ENCODE results near the gene RLN1. TPM values are rescaled to one million over a fixed set of nuclear protein-coding genes. Genes with fewer than 3 reads are reported as not detected.
"Not testable (repeated sequence)": the region's sequence is repeated elsewhere in the genome, so short reads cannot be mapped to it uniquely, and the experiment has no call there.

RLN1 gene
- total RNA-seq, 1 experiment from 2014 or later, result not detected

GRCh38 chr9:5331276-5331675, 8.4 kb downstream of the RLN1 start:
- DNase-seq (ENCODE audit: low read depth); in situ Hi-C loops (cut with HindIII; ENCODE audit: low pct_unique_long_range_greater_than_20kb, low sequenced_read_pairs): not testable (repeated sequence)

GRCh38 chr9:5326893-5327548, 12.7 kb downstream of the RLN1 start:
- no peak for DNase-seq (ENCODE audit: low read depth)
- in situ Hi-C loops (cut with HindIII; ENCODE audit: low pct_unique_long_range_greater_than_20kb, low sequenced_read_pairs), result no loop called here

GRCh38 chr9:5326187-5326586, 13.5 kb downstream of the RLN1 start:
- in situ Hi-C loops (cut with HindIII; ENCODE audit: low pct_unique_long_range_greater_than_20kb, low sequenced_read_pairs), result no loop called here
- no peak for DNase-seq (ENCODE audit: low read depth)

- in situ Hi-C loops (cut with HindIII; ENCODE audit: low pct_unique_long_range_greater_than_20kb, low sequenced_read_pairs); DNase-seq (ENCODE audit: low read depth): not testable (repeated sequence)
Observed at GRCh38 chr9:5321601-5322000, 18.1 kb downstream of the RLN1 start.

- DNase-seq (ENCODE audit: low read depth), result no peak
- in situ Hi-C loops (cut with HindIII; ENCODE audit: low pct_unique_long_range_greater_than_20kb, low sequenced_read_pairs), result no loop called here
Observed at GRCh38 chr9:5321058-5321457, 18.6 kb downstream of the RLN1 start.

- in situ Hi-C loops (cut with HindIII; ENCODE audit: low pct_unique_long_range_greater_than_20kb, low sequenced_read_pairs); DNase-seq (ENCODE audit: low read depth): not testable (repeated sequence)
Observed at GRCh38 chr9:5316406-5316805, 23.3 kb downstream of the RLN1 start.

- DNase-seq (ENCODE audit: low read depth), result no peak
- in situ Hi-C loops (cut with HindIII; ENCODE audit: low pct_unique_long_range_greater_than_20kb, low sequenced_read_pairs), result no loop called here
Observed at GRCh38 chr9:5315187-5315923, 24.3 kb downstream of the RLN1 start.

- in situ Hi-C loops (cut with HindIII; ENCODE audit: low pct_unique_long_range_greater_than_20kb, low sequenced_read_pairs), result no loop called here
- DNase-seq (ENCODE audit: low read depth), result no peak
Observed at GRCh38 chr9:5310851-5311250, 28.8 kb downstream of the RLN1 start.

- in situ Hi-C loops (cut with HindIII; ENCODE audit: low pct_unique_long_range_greater_than_20kb, low sequenced_read_pairs), result no loop called here
- DNase-seq (ENCODE audit: low read depth), result no peak
Observed at GRCh38 chr9:5305741-5306140, 33.9 kb downstream of the RLN1 start.

GRCh38 chr9:5303840-5304795, 35.6 kb downstream of the RLN1 start, which contains the start of gene RLN2:
Gene RLN2 (minus strand): TSS chr9:5304716. CDS start chr9:5304580, 136 bp downstream.
- in situ Hi-C loops (cut with HindIII; ENCODE audit: low pct_unique_long_range_greater_than_20kb, low sequenced_read_pairs), result not testable (repeated sequence)
- peak; percentile 21 for DNase-seq (ENCODE audit: low read depth)

- no peak for DNase-seq (ENCODE audit: low read depth)
- in situ Hi-C loops (cut with HindIII; ENCODE audit: low pct_unique_long_range_greater_than_20kb, low sequenced_read_pairs), result no loop called here
Observed at GRCh38 chr9:5301544-5301943, 38.1 kb downstream of the RLN1 start.

GRCh38 chr9:5292141-5292540, 47.5 kb downstream of the RLN1 start:
- DNase-seq (ENCODE audit: low read depth), result no peak
- in situ Hi-C loops (cut with HindIII; ENCODE audit: low pct_unique_long_range_greater_than_20kb, low sequenced_read_pairs), result no loop called here

GRCh38 chr9:5288591-5288990, 51.1 kb downstream of the RLN1 start:
- DNase-seq (ENCODE audit: low read depth), result no peak
- in situ Hi-C loops (cut with HindIII; ENCODE audit: low pct_unique_long_range_greater_than_20kb, low sequenced_read_pairs), result no loop called here

GRCh38 chr9:5286262-5286661, 53.4 kb downstream of the RLN1 start:
- DNase-seq (ENCODE audit: low read depth), result no peak
- in situ Hi-C loops (cut with HindIII; ENCODE audit: low pct_unique_long_range_greater_than_20kb, low sequenced_read_pairs), result no loop called here

Other genes starting within 250 kb of the RLN1 start
- gene INSL6, start 154.2 kb downstream of the RLN1 start, total RNA-seq (2014; rRNA removed; shearing (Covaris generic); ENCODE audit: low replicate concordance), result not detected in 2 replicates
- gene INSL4, start 108.5 kb downstream of the RLN1 start, total RNA-seq (2014; rRNA removed; shearing (Covaris generic); ENCODE audit: low replicate concordance), result not detected in 2 replicates
- gene RLN2, start 35.2 kb downstream of the RLN1 start, total RNA-seq (2014; rRNA removed; shearing (Covaris generic); ENCODE audit: low replicate concordance), result not detected in 2 replicates
- 34.5 and 45.1 TPM in 2 replicates for gene PLGRKT, start 98.0 kb upstream of the RLN1 start, total RNA-seq (2014; rRNA removed; shearing (Covaris generic); ENCODE audit: low replicate concordance)
- 3.6 and 7.3 TPM in 2 replicates for gene CD274, start 110.7 kb upstream of the RLN1 start, total RNA-seq (2014; rRNA removed; shearing (Covaris generic); ENCODE audit: low replicate concordance)
- gene PDCD1LG2, start 170.7 kb upstream of the RLN1 start, total RNA-seq (2014; rRNA removed; shearing (Covaris generic); ENCODE audit: low replicate concordance), result not detected in 2 replicates

Data from Caki2 (cell line).